Measurements from ENCODE around the gene NPR2. TPM values are rescaled to one million over a fixed set of nuclear protein-coding genes. Genes with fewer than 3 reads are reported as not detected.
A peak's percentile ranks its signal among the peaks of the same experiment; 100 is the strongest.

Gene NPR2
- total and polyA plus RNA-seq, 2 of the 13 experiments (the other 11 are each of a cell fraction or from before 2014, with no cell fraction given) = 7.4 to 9.4 TPM

DNA sequence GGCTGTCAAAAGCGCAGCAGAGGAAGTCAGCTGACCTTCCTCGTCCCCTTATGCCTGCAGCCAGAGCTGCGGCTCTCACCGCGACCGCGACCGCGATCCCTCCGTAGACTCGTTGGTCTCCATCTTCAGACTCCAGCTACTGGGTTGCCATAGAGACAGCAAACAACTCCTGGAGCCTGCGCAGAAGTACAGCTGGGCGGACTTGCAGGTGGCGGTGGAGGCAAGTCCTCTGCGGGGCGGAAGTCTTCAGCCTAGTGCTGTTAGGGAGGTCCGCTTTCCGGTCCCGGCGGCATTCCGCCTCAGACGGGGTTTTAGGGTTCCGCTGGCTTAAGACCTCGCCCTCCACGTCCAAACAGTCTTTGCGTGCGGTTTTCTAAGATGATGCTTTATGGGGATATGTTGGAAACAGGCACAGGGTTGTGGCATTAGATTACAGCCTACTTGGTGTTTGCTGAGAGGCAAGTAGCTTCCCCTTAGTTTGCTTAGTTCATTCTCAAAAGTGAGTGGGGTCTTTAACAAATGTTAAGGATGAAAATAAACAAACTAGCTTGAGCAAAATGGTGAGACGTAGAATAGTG is 20.7 kb downstream of the NPR2 start, which contains the start of gene SPAG8 (continued):
- TF ChIP-seq, protein P1, sequence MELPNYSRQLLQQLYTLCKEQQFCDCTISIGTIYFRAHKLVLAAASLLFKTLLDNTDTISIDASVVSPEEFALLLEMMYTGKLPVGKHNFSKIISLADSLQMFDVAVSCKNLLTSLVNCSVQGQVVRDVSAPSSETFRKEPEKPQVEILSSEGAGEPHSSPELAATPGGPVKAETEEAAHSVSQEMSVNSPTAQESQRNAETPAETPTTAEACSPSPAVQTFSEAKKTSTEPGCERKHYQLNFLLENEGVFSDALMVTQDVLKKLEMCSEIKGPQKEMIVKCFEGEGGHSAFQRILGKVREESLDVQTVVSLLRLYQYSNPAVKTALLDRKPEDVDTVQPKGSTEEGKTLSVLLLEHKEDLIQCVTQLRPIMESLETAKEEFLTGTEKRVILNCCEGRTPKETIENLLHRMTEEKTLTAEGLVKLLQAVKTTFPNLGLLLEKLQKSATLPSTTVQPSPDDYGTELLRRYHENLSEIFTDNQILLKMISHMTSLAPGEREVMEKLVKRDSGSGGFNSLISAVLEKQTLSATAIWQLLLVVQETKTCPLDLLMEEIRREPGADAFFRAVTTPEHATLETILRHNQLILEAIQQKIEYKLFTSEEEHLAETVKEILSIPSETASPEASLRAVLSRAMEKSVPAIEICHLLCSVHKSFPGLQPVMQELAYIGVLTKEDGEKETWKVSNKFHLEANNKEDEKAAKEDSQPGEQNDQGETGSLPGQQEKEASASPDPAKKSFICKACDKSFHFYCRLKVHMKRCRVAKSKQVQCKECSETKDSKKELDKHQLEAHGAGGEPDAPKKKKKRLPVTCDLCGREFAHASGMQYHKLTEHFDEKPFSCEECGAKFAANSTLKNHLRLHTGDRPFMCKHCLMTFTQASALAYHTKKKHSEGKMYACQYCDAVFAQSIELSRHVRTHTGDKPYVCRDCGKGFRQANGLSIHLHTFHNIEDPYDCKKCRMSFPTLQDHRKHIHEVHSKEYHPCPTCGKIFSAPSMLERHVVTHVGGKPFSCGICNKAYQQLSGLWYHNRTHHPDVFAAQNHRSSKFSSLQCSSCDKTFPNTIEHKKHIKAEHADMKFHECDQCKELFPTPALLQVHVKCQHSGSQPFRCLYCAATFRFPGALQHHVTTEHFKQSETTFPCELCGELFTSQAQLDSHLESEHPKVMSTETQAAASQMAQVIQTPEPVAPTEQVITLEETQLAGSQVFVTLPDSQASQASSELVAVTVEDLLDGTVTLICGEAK (IDR thresholded peaks at IDR 0.05) = peak; percentile 91
- TF ChIP-seq, protein P1 (CRISPR knock-in tag; IDR thresholded peaks at IDR 0.05) = no peak; the same call in 1 of the 2 replicates
- no peak for TF ChIP-seq ZNF441 (CRISPR knock-in tag; IDR thresholded peaks at IDR 0.05; ENCODE audit: borderline replicate concordance)
- TF ChIP-seq, protein P2, sequence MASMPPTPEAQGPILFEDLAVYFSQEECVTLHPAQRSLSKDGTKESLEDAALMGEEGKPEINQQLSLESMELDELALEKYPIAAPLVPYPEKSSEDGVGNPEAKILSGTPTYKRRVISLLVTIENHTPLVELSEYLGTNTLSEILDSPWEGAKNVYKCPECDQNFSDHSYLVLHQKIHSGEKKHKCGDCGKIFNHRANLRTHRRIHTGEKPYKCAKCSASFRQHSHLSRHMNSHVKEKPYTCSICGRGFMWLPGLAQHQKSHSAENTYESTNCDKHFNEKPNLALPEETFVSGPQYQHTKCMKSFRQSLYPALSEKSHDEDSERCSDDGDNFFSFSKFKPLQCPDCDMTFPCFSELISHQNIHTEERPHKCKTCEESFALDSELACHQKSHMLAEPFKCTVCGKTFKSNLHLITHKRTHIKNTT (CRISPR knock-in tag; IDR thresholded peaks at IDR 0.05) = no peak
- no peak for TF ChIP-seq TBX3 (IDR thresholded peaks at IDR 0.05; ENCODE audit: borderline replicate concordance)
- peak; percentile 45; the same call in 1 of the 2 replicates for TF ChIP-seq ZNF205 (CRISPR knock-in tag; IDR thresholded peaks at IDR 0.05)
- peak; percentile 95 for TF ChIP-seq RFX3 (CRISPR knock-in tag; IDR thresholded peaks at IDR 0.05)
- TF ChIP-seq SOX5 (CRISPR knock-in tag; IDR thresholded peaks at IDR 0.05; ENCODE audit: borderline replicate concordance) = 0 out of 2 replicates have a peak, but pooled peaks have one; percentile 22
- TF ChIP-seq ERF (CRISPR knock-in tag; IDR thresholded peaks at IDR 0.05) = peak; percentile 75
- TF ChIP-seq ZNF251 (CRISPR knock-in tag; IDR thresholded peaks at IDR 0.05) = 0 out of 2 replicates have a peak, but pooled peaks have one; percentile 29
- peak; percentile 79; the same call in 1 of the 2 replicates for TF ChIP-seq ETV5 (CRISPR knock-in tag; IDR thresholded peaks at IDR 0.05; ENCODE audit: borderline replicate concordance)
- peak; percentile 77; the same call in 1 of the 2 replicates for TF ChIP-seq RFXANK (CRISPR knock-in tag; IDR thresholded peaks at IDR 0.05)
- TF ChIP-seq, protein P3, sequence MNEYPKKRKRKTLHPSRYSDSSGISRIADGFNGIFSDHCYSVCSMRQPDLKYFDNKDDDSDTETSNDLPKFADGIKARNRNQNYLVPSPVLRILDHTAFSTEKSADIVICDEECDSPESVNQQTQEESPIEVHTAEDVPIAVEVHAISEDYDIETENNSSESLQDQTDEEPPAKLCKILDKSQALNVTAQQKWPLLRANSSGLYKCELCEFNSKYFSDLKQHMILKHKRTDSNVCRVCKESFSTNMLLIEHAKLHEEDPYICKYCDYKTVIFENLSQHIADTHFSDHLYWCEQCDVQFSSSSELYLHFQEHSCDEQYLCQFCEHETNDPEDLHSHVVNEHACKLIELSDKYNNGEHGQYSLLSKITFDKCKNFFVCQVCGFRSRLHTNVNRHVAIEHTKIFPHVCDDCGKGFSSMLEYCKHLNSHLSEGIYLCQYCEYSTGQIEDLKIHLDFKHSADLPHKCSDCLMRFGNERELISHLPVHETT (CRISPR knock-in tag; conservative IDR thresholded peaks at IDR 0.05) = 0 out of 2 replicates have a peak, but pooled peaks have one; percentile 59
- TF ChIP-seq ZNF563 (CRISPR knock-in tag; IDR thresholded peaks at IDR 0.05) = no peak
